Stimulated activated CD8-positive, alpha-beta memory T cell treated with anti-CD3 and anti-CD28 coated beads, Interleukin-7, amount 100 ng/mL, for 1 hour (primary cell): ENCODE results near the gene HDGFL2.

Experiments
- DNase-seq, 2 donors: peaks; one replicate each; pipeline ENCODE4 v3.0.0-alpha.2; 2020; ENCODE audit warnings: low read depth in 2 of 2

Gene HDGFL2

DNA sequence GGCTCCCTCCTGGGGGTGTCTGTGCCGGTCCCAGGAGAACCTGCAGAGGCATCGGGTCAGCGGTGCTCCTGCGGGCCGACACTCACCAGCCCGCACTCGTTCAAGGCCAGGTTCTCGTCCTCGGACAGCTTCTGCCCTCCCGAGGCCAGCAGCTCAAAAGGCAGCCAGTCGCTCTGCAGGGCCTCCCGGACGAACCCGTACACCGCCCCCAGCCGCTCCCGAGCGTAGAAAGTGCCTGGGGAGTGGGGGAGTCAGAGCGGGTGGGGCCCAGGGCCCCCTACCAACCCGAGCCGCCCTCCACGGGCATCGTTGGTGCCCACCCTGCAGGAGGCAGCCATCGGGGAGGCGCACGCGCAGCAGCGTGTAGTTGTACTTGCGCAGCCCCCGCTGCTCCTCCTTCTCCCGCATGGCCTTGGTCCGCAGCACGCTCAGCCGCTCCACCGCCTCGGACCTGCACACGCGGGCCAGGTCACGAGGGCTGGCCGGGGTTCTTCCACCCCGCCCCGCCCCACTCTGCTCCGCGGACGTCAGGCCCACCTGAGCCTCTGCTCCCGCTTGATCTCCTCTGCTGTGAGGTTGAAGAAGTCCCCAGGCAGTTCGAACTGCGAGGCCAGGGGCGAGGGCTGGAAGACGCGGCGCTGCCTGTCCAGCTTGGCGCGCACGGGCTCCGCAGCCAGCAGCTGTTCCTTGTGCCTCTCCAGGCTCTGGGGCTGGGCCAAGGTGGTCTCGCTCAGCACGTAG lies 26.0 kb upstream of the HDGFL2 start:
- DNase-seq: no peak

DNA sequence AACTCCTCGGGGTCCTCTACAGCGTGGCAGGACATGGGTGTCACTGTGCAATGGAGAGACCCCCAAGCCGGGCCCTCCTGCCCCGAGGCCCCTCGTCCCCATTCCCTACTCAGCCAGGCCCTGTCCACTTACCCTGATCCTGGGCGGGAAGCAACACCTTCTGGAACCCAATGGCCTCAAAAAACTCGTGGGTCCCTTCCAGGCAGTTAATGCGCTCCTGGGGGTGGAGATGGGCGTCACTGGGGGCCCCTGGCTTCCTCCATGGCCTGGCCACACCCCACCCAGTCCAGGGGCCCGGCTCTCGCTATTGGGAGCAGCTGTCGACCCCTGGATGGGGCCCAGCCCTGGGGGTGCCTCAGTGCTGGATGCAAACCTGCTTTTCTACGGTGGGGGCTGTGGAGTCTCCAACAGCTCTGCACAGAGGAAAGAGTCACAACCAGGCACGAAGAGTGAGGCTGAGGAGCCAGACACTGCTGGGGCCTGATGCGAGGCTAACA lies 25.3 kb upstream of the HDGFL2 start:
- DNase-seq: no peak

DNA sequence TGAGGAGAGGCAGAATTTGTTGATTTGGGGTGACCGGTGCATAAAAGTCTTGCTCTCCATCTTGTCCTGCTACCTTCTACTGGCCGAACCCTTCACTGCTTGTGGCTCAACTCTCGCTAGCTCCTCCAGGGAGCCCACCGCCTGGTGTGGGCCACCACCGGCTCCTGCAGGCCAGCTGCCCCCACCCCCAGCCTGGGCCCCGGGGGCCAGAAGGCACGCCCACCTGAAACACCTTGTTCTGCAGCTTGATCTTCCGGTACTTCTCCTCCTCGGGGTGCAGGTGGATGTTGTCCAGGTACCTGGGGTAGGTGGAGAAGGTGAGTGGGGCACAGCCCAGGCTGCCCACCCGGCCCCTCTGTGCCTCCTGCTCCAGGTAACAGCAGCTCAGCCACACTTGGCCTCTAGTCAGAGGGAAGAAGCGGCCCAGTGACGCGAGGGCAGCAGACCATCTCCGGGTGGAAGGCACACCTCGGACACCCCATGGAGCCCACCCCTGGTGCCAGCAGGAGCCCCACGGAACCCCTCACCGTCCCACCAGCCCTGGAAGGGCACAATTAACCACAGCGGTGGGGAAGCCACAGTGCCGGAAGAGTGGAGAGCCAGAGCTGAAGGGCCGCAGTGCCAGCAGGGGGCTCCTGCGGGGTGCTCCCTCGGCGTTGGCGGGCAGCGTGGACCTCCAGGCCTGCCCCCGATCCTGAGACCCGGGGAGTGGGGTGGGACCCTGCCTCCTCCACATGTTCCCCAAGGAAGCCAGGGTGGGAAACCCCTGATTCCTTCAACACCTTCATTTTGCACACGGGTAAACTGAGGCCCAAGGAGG lies 24.6 kb upstream of the HDGFL2 start:
- no peak for DNase-seq

DNA sequence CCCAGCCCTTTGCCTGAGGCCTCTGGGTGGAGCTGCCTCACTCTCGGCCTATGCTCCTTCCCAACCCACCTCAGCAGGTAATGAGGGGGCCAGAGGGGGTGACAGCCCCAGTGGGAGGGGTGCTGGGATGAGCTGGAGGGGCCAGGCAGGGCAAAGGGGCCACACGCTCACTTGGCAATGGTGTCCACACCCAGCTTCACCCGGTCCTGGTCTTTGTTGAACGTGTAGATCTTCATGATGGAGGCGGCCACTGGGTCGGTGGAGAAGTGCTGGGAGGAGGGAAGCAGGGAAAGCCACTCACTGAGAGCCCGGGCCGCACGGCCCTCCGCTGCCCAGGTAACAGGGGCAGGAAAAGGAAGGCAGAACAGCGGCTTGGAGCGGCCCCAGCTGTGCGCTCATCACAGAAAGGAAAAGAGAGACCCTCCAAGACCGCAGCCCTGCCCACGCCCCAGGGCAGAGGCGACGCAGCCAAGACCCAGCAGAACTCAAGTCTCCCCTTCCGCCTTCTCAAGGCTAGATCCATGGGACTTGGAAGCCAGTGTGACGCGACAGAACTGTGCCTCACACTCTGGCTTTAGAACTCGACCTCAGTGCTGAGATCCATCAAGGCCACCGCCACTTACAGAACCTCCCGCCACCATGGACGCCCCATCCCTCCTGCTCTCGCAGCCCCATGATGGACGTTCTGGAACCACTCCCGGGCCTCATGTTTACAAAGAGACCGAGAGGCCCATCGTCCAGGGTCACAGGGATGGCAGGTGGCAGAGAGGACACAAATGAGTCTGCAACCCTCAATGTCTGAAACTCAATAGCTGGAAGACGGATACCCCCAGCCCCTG lies 23.7 kb upstream of the HDGFL2 start:
- DNase-seq: no peak

DNA sequence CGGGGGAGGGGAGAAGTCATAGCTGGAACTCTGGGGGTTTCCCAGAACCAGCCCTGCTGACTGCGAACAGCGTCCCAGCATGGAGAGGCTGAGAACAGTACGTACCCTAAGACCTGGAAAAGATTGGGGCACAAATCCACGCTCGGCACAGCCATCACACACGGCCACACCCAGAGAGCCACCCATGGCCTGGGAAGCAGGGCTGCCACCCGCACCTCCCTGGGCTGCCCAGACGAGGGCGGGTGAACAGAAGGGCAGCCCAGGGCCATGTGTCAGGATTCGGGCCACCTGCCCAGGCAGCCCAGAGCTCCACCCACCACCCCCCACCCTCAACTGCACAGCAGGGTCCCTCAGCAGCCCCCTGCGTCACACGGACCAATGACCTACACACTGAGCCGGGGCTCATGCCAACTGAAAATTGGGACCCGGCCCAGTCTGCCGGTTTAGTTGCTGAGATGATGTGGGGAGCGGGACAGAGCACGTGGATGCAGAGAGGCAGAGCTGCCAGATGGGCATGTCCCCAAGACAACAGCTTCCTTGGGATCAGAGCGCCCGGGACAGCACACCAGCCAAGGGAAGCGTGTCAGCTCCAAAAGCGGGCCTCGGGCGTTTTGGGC lies 23.0 kb upstream of the HDGFL2 start:
- DNase-seq: no peak

DNA sequence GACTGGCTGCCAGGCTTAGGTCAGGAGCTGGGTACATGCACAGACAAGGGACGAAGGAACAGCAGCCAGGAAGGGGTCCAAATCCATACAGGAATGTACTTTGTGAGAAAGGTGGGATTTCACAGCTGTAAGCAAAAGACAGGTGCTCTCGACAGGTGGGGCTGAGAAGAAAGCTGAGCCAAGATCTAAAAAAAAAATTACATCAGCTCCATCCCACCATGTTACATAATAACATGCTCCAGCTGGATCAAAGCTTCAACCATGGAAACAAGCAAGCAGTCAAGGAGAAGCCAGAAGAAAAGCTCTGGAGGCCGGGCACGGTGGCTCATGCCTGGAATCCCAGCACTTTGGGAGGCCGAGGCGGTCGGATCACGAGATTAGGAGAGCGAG lies 22.5 kb upstream of the HDGFL2 start:
- no peak for DNase-seq

DNA sequence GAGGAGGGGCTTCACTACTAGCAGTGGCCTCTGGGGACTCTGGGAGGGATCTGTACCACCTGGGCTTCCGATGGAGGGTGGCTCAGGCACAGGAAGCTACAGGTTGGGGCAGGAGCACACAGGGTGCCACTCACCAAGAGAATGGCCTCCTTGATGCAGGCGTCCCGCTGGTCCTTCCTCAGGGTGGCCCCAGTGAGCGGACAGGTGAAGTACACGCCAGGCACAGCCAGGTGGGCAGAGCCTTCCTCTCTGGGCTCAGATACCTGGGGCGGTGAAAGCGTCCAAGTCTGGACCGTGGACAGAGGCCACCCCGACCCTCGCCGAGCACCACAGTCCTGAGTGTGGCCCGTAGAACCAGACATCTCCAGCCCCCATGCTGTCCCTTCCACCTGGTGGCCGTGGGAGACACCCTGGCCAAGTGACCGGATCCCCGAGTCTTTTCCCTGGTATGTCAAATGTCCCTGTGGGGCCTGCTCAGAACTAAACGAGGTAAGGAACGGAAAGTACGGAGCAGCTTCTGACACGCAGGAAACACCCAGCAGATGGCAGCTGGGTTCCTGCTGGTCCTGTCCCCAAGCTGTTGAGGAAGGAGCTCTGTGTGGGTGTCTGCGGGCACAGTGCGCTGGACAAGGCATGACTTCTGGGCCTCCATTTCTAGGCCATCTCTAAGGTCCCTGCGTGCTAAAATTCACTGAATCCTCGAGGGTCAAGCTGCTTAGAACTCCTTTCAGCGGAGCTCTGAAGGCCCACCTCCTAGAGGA lies 19.7 kb upstream of the HDGFL2 start:
- no peak for DNase-seq

DNA sequence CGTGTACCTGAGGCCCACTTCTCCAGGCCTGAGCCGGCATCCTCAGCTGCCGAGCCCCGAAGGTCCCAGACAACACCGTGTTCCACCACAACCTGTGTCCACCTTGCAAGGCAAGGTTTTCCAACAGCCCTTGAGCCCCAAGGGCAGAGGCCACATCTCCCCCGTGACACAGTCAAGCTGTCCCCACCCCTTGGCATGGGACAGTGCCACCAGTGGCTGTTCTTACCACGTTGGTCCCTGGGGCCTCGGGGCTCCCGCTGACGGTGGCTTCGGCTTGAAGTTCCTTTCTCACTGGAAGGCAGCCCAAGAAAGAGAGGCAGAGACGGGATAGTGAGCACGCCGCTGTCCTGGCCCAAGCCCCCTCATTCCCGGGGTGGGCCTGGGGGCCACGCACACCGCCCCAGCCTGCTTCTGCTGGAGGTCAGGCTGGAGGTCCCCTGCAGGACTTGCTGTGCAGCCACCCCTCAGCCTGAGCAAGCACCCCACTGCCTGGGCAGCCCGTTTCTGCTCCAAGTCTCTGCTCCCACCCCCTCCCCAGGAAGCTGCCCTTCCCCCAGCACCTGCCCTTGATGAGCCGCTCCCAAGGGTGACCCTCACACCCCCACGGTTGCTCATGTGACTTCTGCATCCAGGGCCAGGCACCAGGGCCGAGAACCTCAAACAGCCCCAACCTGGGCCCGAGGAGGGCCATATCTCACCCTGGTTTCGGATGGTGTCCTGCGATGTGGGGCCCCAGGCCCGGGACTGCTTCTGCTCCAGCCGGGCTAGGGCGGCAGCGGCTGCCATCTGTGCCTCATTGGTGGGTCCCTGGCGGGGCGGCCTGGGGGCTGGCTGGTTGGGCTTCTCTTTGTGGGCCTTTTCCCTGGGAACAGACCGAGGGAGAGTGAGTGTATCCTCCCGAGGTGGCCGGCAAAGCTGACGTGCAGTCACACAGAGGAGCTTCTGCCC lies 18.6 kb upstream of the HDGFL2 start:
- no peak for DNase-seq

DNA sequence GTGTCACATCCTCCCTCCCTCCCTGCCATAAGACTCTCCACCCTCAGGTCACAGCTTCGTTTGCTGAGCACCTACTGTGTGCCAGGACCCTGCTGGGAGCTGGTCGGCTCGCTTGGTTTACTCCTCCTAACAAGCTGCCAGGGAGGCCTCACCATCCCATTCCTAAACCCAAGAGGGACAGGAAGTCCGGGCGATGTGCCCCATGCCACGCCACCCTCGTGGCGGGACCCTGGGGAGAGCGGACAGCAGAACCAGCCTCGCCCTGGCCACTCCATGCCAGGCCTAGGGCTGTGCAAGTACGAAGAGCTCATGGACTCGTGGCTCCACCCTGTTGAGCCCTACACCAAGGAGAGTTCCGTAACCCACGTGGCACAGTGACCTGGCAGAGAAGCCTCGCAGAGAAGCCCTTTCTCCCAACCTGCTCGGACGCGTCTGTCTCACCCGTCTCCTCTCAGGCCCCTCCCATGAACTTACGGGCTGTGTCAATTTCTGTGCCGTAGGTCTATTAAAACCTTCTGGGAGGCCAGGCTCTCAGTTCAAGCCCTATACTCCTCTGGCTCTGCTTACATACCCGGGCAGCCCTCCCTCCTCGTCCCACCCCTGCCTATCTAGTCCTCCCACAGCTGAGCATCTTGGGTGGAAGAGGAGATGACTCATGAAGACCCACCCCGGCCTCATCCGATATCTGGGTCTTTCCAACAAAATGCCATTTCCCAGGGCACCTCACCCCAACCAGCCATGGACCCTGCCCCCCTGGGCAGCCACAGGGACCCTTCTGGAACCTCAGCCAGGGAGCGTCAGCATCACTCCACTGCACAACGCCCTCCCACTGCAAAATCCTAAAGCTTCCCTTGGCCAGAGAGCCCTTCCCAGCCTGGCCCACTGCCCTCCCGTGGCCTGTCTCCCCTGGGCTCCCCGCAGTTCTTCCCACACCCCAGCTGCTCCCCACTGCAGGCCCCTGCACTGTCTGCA lies 17.1 kb upstream of the HDGFL2 start:
- no peak for DNase-seq

DNA sequence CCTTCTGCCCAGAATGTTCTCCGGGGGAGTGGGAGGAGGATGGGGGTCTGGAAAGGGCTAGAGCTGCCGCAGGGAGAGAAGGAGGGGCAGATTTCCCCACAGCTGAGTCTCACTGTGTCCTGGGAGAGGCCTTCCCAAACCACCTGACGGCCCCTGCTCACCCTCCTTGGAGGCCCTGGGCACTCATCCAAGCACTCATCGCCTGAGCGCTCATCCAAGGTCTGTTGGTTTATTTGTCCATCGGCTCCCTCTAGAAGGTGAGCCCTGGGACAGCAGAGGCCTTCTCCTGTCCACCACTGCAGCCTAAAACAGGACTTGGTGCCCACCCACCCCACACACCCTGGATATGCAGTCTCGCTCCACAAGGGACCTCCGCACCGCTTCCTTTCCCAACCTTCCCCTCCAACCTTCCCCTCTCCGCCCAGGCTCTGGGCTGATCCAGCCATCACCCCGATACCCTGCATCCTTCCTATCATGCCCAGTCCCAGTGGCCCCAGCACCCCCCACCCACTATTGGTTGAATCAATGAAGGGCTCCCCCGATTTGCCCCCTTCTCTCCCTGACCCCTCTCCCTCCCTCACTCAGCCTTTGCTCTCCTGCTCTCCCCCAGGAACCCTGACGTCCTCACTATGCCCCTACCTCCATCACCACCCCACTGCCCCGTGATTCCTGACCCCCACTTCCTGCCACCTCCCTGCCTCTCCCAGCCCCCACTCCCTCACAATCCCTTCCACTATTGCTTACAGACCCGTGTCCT lies 16.2 kb upstream of the HDGFL2 start:
- DNase-seq: no peak

DNA sequence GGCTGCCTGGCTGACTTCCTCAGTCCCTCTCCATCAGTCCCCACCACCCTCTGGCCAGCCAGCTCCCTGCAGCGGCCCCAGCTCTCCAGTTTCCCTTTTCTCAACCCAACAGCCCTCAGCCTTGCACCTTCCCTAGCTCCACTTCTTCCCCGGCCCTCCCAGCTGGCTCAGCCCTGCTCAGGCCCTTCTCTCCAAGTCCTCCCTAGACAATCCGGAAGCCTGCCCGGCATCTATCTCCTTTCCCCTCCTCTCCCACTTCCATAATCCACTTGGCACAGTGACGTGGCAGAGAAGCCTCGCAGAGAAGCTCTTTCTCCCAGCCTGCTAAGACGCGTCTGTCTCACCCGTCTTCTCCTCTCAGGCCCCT lies 15.6 kb upstream of the HDGFL2 start:
- no peak for DNase-seq

DNA sequence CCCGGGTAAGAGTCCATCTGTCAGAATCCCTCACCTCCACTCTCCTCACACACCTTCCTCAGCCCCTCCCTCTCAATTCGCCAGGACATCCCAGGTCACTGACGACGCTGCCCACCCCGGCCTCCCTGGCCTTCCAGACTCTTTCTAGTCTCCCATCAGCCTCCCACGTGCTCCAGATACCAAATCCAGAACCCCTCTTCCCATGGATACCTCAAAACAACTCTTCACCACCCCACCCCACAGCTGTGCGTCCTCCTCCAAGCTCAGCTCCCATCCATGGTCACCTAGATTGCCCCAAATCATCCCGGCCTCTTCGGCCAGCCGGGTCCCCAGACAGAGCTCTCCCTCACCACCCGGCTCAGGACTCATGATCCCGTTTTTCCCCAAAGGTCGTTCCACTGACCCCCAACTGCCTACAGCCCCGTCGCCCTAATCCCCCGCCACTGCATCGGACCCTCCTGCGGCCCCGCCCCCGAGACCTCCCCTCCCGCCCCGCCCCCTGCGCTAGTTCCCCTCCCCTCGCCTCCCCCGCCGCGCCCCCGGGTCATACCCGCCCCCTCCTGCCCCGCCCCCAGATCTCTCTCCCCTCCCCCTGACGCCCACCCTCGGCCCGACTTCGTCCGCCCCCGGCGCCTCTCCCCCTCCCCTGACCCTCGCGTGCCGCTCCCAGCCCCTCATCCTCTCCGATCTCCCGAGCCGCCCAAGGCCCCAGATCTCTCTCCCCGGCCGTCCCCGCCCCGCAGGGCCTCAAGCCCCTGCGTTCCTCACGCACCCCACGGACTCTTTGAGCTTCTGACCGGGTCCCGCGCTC lies 15.0 kb upstream of the HDGFL2 start:
- DNase-seq: peak in 1 of 2 donors; percentile 10

DNA sequence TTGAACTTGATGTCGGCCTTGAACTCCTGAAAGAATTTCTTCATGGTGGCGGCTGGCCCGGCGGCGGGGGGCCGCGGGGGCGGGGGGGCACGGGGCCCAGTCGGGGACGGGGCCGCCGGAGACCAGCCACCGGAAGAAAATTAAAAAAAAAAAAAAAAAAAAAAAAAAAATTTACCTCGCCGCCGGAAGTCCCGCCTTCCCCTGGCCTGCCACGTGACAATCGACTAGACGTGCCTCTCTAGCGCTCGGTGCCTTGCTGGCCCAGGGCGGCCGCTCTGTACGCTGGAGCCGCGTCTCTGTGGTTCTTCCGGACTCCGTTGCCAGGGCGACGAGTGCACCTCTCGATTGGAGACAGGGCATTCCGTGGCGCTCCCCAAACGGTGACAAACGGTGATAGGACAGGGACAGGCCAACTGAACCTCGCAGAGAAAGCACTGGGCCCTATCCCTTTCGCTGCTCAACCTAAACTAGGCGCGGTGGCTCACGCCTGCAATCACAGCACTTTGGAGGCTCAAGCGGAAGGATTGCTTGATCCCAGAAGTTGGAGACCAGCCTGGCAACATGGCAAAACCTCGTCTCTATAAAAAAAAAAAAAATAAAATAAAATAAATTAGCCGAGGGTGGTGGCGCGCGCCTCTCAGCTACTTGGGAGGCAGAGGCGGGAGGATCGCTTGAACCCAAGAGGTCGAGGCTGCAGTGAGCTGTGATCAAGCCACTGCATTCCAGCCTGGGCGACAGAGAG lies 14.3 kb upstream of the HDGFL2 start, which contains the start of gene UBXN6:
Gene UBXN6, minus strand, starts transcription at position 141 of the 742 bp plus-strand sequence. Its CDS starts 97 bp downstream, at position 44.
- DNase-seq: peak; percentile 90 to 93

DNA sequence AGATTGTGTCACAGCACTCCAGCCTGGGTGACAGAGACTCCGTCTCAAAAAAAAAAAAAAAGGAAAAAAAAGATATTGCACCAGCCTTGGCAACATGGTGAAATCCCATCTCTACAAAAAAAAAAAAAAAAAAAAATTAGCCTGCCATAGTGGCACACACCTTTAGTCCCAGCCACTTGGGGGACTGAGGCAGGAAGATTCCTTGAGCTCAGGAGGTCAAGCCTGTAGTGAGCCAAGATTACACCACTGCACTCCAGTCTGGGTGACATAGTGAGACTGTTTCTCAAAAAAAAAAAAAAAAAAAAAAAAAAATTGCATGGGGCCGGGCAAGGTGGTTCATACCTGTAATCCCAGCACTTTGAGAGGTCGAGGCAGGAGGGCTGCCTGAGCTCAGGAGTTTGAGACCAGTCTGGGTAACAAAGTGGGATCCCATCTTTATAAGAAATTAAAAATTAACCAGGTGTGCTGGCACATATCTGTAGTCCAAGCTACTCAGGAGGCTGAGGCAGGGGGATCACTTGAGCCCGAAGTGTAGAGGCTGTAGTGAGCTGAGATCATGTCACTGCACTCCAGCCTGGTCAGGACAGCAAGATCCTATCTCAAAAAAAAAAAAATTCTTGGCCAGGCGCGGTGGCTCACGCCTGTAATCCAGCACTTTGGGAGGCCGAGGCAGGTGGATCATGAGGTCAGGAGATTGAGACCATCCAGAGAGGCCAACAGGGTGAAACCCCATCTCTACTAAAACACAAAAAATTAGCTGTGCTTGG lies 7.1 kb upstream of the HDGFL2 start:
- DNase-seq: no peak

DNA sequence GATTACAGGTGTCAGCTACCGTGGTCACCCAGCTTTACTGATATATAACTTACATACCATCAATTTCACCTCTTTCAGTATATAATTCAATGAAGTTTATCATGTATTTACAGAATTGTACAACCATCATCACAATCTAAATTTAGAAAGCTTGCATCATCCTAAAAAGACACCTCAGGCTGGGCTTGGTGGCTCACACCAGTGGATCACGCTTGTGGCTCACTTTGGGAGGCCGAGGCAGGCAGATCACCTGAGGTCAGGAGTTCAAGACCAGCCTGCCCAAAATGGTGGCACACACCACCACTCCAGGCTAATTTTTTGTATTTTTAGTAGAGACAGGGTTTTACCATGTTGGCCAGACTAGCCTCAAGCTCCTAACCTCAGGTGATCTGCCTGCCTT lies 4.3 kb upstream of the HDGFL2 start:
- DNase-seq: no peak
